Omental fat pad (tissue), 4 donors: ENCODE data around the gene CDC6. TPM values are rescaled to one million over a fixed set of nuclear protein-coding genes. Genes with fewer than 3 reads are reported as not detected.

Source experiments
- ATAC-seq: fragments of 150-250 bp; one replicate; pipeline ENCODE4 v1.9.1; 2016; ENCODE audit warnings: mild to moderate bottlenecking, moderate library complexity; ENCODE audit not compliant: low FRiP score
- DNase-seq: peaks from one replicate; pipeline ENCODE4 v3.0.0-alpha.2; 2019; ENCODE audit warnings: low spot score
- CTCF ChIP-seq, 3 donors: fragments of 450-650 bp; IDR thresholded peaks; one replicate each; pipeline ENCODE4 v1.5.1; 2016 to 2017; ENCODE audit warnings: antibody characterized with exemption in 3 of 3, mild to moderate bottlenecking in 3 of 3, moderate library complexity in 2 of 3
- total RNA-seq, 4 donors: library from RNA; depleted of rRNA; stranded (reverse); fragments of >200 nt; gene quantifications; one replicate each; pipeline ENCODE4 v1.1.0, GENCODE V29; 2016

The CDC6 gene
- total RNA-seq, 4 donors from 2014 or later = 0.56 to 4.3 (median 1.7) TPM

GRCh38 chr17:40350689-40351358, 63.1 kb downstream of the CDC6 start:
- DNase-seq (no peak), ATAC-seq (no peak)
- TF ChIP-seq CTCF (IDR thresholded peaks at IDR 0.05) = no peak

GRCh38 chr17:40351359-40352236, 63.9 kb downstream of the CDC6 start:
- ATAC-seq (no peak), DNase-seq (no peak)
- no peak for TF ChIP-seq CTCF (IDR thresholded peaks at IDR 0.05)

GRCh38 chr17:40352237-40352778, 64.6 kb downstream of the CDC6 start:
- DNase-seq (no peak), ATAC-seq (no peak)
- TF ChIP-seq CTCF (IDR thresholded peaks at IDR 0.05) = no peak

GRCh38 chr17:40352779-40353394, 65.2 kb downstream of the CDC6 start:
- ATAC-seq (no peak), DNase-seq (no peak)

More at GRCh38 chr17:40352779-40353394, 65.2 kb downstream of the CDC6 start:
- no peak for TF ChIP-seq CTCF (IDR thresholded peaks at IDR 0.05)

Other genes starting within 250 kb of the CDC6 start
- gene MED24, start 233.5 kb upstream of the CDC6 start, total RNA-seq = 10 to 100 TPM; 40.0 to 53.6 (median 49.2) TPM
- gene THRA, start 224.9 kb upstream of the CDC6 start, total RNA-seq = 10 to 100 TPM; 35.7 to 87.2 (median 55.2) TPM
- 1 to 10 TPM; 3.1 to 9.3 (median 7.0) TPM for gene NR1D1, start 187.3 kb upstream of the CDC6 start, total RNA-seq
- gene MSL1, start 165.9 kb upstream of the CDC6 start, total RNA-seq = 100 to 1,000 TPM in 1 of 4 donors, 10 to 100 TPM in 3; 50.2 to 139 (median 61.9) TPM
- 10 to 100 TPM; 36.6 to 77.6 (median 51.1) TPM for gene CASC3, start 147.3 kb upstream of the CDC6 start, total RNA-seq
- 10 to 100 TPM in 1 of 4 donors, 1 to 10 TPM in 3; 3.0 to 16.1 (median 4.4) TPM for gene RAPGEFL1, start 110.4 kb upstream of the CDC6 start, total RNA-seq
- 10 to 100 TPM; 10.1 to 12.9 (median 10.8) TPM for gene WIPF2, start 68.6 kb upstream of the CDC6 start, total RNA-seq
- 10 to 100 TPM; 26.7 to 61.5 (median 35.9) TPM for gene RARA, start 21.3 kb downstream of the CDC6 start, total RNA-seq
- 1 to 10 TPM in 1 of 4 donors, under 1 TPM in 1, not detected in 2; 0.60 to 2.0 TPM for gene GJD3, start 76.9 kb downstream of the CDC6 start, total RNA-seq
- gene TOP2A, start 130.0 kb downstream of the CDC6 start, total RNA-seq = 10 to 100 TPM in 1 of 4 donors, 1 to 10 TPM in 2, under 1 TPM in 1; 0.65 to 12.7 (median 2.3) TPM
- 100 to 1,000 TPM; 352 to 633 (median 429) TPM for gene IGFBP4, start 155.6 kb downstream of the CDC6 start, total RNA-seq
- gene TNS4, start 213.7 kb downstream of the CDC6 start, total RNA-seq = 1 to 10 TPM in 2 of 4 donors, not detected in 2; 1.8 to 2.1 TPM